IPS-20b (cell line): ENCODE data around the gene SPATA46.

Source experiments
- H3K27ac ChIP-seq: one replicate; pipeline ENCODE4 v1.5.1; 2013; ENCODE audit warnings: low read length
- H3K27me3 ChIP-seq: 2 replicates; pipeline ENCODE4 v1.6.1; 2013; ENCODE audit warnings: mild to moderate bottlenecking, low read length, inconsistent platforms; ENCODE audit not compliant: insufficient read depth
- H3K36me3 ChIP-seq: 2 replicates; pipeline ENCODE4 v1.6.1; 2013; ENCODE audit warnings: low read depth, mild to moderate bottlenecking, inconsistent platforms, low read length, moderate library complexity; ENCODE audit not compliant: insufficient read depth
- H3K4me1 ChIP-seq: 2 replicates; pipeline ENCODE4 v1.6.1; 2013; ENCODE audit warnings: mild to moderate bottlenecking, control low read depth, inconsistent platforms, low read length, moderate library complexity; ENCODE audit not compliant: insufficient read depth
- H3K4me3 ChIP-seq: 2 replicates; pipeline ENCODE4 v1.5.1; 2013; ENCODE audit warnings: mild to moderate bottlenecking, low read length, inconsistent platforms
- H3K9ac ChIP-seq: 2 replicates; pipeline ENCODE4 v1.6.1; 2013; ENCODE audit warnings: low read depth, mild to moderate bottlenecking, inconsistent platforms, low read length, moderate library complexity
- H3K9me3 ChIP-seq: 2 replicates; pipeline ENCODE4 v1.6.1; 2013; ENCODE audit warnings: mild to moderate bottlenecking, low read depth, low read length, inconsistent platforms; ENCODE audit not compliant: insufficient read depth

The SPATA46 gene

DNA sequence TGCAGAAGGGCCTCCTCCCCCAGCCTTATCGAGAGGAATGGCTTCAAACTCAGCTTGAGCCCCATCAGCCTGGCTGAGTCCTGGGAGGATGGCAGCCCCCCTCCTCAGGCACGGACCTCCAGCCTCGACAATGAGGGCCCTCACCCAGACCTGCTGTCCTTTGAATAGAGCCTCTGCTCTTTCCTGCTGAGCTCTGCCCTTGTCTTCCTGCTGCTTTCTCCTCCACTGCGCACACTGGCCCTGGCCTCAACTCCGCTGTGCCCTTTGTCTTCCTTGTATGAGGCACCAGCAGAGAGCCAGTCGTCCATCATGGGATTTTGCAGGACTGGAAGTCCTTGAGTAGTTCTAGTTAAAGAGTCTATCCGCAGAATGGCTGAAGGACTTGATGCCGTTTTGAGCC, 6.9 kb upstream of the SPATA46 start:
- peaks cover 12% of the 10 kb centered on the region for H3K36me3 ChIP-seq
- no peak overlapping the region for H3K9ac ChIP-seq
- no peaks in the 10 kb centered on the region for H3K9me3 ChIP-seq
- H3K4me1 ChIP-seq: no peaks in the 10 kb centered on the region
- H3K4me3 ChIP-seq: no peak overlapping the region
- no peaks in the 10 kb centered on the region for H3K27me3 ChIP-seq
- no peak overlapping the region for H3K27ac ChIP-seq

DNA sequence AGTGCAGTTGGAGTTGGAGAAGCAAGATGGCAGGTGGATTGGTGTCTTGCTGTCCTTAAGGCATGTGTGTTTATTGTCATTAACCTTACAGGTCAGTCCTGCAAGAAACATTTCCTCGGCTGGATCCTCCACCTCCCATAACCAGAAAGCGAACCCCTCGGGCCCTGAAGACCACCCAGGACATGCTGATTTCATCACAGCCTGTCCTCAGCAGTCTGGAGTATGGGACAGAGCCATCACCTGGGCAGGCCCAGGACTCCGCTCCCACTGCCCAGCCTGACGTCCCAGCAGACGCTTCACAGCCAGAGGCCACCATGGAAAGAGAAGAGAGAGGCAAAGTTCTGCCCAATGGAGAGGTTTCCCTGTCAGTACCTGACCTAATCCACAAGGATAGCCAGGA, 6.4 kb upstream of the SPATA46 start:
- H3K36me3 ChIP-seq: peaks cover 12% of the 10 kb centered on the region
- H3K9me3 ChIP-seq: no peaks in the 10 kb centered on the region
- H3K9ac ChIP-seq: no peak overlapping the region
- no peaks in the 10 kb centered on the region for H3K4me1 ChIP-seq
- no peaks in the 10 kb centered on the region for H3K27me3 ChIP-seq
- no peak overlapping the region for H3K27ac ChIP-seq
- H3K4me3 ChIP-seq: no peak overlapping the region

DNA sequence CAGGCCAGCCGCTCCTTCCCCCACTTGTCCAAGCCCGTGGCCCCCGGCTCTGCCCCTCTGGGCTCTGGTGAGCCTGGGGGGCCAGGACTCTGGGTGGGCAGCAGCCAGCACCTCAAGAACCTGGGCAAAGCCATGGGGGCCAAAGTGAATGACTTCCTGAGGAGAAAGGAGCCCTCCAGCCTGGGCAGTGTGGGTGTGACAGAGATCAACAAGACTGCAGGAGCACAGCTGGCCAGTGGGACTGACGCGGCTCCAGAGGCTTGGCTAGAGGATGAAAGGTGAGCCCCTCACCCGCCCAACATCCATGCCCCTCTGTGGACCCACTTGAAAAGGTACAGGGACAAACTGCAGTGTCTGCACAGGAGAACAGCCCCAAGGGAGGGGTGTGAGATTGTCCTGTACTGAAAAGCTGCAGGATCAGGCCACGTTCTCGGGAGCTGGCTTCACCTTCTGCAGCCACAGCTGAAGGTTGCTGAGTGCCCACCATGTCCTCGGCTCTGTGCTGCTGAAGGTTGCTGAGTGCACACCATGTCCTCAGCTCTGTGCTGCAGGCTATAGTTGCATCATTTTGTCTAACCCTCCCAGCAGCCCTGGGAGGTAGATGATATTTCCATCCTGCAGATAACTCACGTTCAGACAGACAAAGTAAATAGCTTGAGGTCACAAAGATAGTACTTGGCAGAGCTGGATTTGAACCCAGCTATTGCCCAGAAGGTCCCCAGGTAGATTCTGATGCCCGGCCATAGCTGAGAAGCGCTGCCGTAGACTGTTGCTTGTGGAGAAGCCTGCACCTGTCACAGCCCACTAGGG, 5.5 kb upstream of the SPATA46 start:
- Histone ChIP-seq H3K4me1 (no peaks in the 10 kb centered on the region), H3K27me3 (no peaks in the 10 kb centered on the region), H3K9me3 (no peaks in the 10 kb centered on the region), H3K9ac (no peak overlapping the region), H3K27ac (no peak overlapping the region), H3K4me3 (no peak overlapping the region), H3K36me3 (peaks cover 12% of the 10 kb centered on the region)

DNA sequence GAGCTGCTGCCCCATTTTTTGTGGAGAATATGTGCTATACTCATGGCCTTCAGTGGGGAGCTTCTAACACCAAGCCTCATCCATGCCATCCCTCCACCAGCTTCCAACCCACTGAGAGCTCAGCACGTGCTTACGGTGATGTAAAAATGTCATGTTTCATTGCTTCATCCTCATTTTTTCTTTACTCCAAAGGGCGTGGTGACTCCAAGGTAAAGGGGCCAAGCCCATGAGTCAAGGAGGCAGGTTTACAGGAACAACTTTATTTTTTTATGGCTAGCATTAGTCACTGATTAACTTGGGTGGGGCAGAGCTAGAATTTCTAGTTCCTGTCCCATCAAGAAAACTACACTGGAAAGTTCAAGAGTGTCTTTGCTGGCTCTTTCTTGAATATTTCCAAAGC, 4.7 kb upstream of the SPATA46 start, which contains the start of gene C1orf226:
C1orf226 (plus strand) TSS at position 346 of the 400 bp plus-strand sequence. CDS start 174 bp downstream, outside the sequence.
- Histone ChIP-seq H3K4me3 (no peak within 1 kb of the TSS), H3K27ac (no peak within 1 kb of the TSS), H3K36me3 (peaks cover 12% of the 10 kb centered on the region), H3K4me1 (no peaks in the 10 kb centered on the region), H3K27me3 (no peaks in the 10 kb centered on the region), H3K9me3 (no peaks in the 10 kb centered on the region), H3K9ac (no peak within 1 kb of the TSS)

DNA sequence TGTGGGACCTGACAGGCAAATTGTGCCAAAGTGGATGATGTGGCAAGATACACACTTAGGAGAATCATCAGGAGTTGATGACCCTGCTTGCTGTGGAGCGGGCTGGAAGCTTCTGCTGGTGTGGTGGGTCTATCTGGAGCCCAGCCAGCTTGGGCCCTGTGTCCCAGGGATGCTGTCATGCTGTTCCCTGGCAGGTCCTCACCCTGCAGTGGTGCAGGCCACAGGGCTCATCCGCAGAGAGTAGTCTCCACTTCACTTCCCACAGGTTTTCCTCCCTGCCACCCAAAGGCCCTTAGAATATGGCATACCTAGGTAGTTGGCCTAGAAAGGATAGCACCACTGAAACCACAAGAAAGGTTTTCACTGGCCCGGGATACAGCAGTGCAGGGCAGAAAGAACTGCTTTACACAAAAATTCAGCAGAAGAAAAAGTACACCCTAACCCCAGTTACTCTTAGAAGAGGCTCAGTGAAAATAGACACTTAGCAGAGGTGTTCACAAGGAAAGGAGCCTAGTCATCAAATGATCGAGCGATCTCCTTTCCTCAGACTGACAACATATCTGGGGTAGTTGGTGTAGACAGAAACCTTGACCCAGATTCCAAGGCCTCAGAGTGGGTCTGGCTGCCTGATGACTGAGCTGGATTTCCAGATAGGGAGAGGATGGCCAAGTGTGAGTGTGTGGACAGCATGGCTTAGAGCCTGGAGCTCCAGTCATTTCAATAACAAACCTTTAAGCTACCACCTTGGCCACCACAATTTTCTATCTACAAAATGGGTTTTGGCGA, 3.6 kb upstream of the SPATA46 start:
- peaks cover 12% of the 10 kb centered on the region for H3K36me3 ChIP-seq
- H3K9me3 ChIP-seq: no peaks in the 10 kb centered on the region
- no peaks in the 10 kb centered on the region for H3K27me3 ChIP-seq
- H3K4me1 ChIP-seq: no peaks in the 10 kb centered on the region
- H3K27ac ChIP-seq: no peak overlapping the region
- H3K4me3 ChIP-seq: no peak overlapping the region
- H3K9ac ChIP-seq: no peak overlapping the region

DNA sequence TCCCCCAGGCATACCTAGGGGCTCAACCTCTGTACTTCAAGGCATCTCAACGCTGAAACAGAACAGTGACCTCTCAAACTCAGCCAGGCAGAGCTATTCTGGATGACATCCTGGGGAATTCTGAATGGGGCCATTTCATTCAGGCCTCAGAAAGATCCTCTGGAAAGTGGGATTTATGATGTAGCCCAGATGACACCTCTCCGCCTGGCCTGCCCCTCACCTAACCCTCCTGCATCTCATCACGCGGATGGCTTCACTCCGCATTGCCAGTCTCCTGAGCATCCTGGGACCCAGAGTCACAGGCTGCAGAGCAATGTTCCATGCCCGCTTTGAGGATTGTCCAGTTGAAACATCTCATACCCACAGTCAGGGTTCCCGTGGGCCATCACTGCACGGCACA, 1.2 kb downstream of the SPATA46 start:
- H3K36me3 ChIP-seq: no peaks in the 10 kb centered on the region
- H3K9ac ChIP-seq: no peak overlapping the region
- no peak overlapping the region for H3K4me3 ChIP-seq
- H3K4me1 ChIP-seq: no peaks in the 10 kb centered on the region
- H3K9me3 ChIP-seq: no peaks in the 10 kb centered on the region
- no peak overlapping the region for H3K27ac ChIP-seq
- H3K27me3 ChIP-seq: no peaks in the 10 kb centered on the region

DNA sequence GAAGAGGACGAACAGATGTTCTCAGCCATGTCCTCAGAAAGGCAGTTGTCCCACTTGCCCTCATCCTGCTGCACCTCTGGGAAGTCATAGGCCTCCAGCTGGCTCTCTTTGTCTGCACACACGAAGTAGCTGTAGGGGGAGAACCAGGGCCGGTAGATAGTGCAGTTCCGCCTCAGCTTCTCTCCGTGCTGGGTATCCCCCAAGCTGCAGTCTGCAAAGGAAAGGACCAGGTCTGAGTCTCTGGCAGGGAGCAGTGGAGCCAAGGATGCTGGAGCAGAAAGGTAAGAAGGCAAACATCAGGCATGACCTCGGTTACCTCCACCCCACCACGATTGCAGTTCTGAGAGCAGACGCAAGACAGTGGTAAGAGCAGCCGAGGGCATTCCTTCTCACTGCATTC, 2.2 kb downstream of the SPATA46 start:
- no peaks in the 10 kb centered on the region for H3K36me3 ChIP-seq
- no peak overlapping the region for H3K9ac ChIP-seq
- H3K4me1 ChIP-seq: no peaks in the 10 kb centered on the region
- H3K9me3 ChIP-seq: no peaks in the 10 kb centered on the region
- H3K4me3 ChIP-seq: no peak overlapping the region
- no peak overlapping the region for H3K27ac ChIP-seq
- no peaks in the 10 kb centered on the region for H3K27me3 ChIP-seq

DNA sequence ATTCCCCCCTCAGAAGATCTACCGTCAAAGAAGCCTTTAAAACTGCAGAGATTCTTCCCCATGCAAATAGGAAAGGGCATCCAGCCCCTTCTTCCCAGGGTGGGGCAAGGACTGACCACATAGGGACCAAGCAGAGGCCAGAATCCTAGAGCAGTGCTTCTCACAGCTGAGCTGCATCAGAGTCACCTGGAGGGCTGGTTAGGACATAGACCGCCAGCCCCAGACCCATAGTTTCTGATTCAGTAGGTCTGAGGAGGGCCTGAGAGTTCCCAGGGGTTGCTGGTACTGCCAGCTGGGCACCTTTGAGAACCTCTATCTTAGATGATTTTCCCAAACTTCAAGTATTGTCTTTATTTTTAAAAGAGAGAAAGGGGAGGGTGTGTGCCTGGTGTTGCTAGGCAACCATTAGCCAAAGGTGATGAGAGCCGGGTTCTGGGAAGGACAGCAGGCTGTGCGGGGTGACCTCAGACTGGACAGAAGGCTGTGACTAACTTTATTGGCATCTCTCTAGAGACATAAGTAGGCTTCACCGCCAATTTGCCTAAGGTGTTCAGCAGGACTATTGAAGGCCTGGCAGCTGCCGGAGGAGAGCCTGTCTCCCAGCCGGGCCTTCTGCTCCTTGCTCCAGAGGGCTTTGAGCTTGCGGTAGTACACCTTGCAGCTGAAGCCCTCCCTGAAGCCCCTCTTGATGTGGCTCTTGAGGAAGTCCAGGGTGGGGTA, 3.0 kb downstream of the SPATA46 start:
- H3K36me3 ChIP-seq: peaks cover 1% of the 10 kb centered on the region; the same call in 1 of the 2 replicates
- no peaks in the 10 kb centered on the region for H3K4me1 ChIP-seq
- no peak overlapping the region for H3K9ac ChIP-seq
- H3K9me3 ChIP-seq: no peaks in the 10 kb centered on the region
- no peak overlapping the region for H3K27ac ChIP-seq
- no peak overlapping the region for H3K4me3 ChIP-seq
- no peaks in the 10 kb centered on the region for H3K27me3 ChIP-seq

DNA sequence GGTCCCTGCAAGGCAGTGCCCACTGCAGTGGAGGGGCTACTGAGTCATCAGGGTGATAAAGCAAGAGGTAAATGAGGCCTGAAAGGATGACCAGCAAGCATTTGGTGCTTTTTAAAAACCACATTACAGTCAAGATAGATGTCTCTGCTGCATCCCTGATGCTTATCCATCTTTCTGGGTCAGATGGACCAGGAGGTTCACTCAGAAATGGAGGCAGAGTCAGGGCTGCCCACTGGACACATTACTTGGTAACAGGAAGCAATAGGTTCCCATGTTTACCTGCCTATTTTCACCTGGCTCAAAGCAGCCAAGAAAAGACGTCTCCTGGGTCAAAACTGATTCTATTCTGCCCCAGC, 3.6 kb downstream of the SPATA46 start:
- Histone ChIP-seq H3K36me3 (peaks cover 7% of the 10 kb centered on the region; the same call in 1 of the 2 replicates), H3K4me1 (no peaks in the 10 kb centered on the region), H3K27me3 (no peaks in the 10 kb centered on the region), H3K4me3 (no peak overlapping the region), H3K9ac (no peak overlapping the region), H3K9me3 (no peaks in the 10 kb centered on the region), H3K27ac (no peak overlapping the region)

DNA sequence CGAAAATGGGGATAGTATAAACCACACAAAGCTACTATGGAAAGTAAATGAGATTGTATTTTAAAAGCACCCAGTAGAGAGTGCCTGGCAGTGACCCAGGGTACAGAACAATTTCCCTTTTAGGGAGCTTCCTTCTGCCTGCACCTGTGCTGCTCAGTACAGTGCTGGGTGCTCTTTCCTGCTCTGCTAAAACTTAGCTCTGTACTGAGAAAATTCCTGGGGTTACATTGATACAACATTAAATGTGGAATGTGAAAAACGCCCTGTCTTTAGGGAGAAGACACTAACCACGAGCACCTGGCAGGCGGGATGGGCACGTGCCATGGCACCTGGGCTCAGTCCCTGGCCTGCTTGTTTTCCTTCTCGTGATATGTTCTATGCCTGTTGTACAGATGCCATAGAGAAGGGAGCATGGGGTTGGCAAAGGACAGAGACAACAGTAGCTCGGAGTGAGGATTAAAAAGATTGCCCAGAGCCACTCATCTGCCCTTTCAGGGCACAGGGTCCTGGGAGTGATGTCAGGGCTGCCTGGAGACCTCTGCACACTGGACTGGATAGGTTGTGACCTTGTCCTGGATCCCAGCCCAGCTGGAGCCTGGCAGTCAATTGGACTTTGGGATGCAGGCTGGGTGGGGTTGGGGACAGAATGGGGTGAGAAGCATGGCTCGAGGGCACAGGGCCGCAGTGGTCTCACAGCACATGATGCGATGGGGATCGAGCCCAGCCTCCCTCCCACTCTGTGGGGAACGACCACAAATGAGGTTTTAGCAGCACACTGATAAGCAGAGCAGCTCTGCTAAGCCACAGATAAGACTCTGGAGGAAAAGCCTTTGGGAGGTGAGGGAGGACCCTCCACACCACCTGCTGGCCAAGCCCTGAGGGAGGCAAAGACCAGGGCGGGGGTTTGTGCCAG, 4.2 kb downstream of the SPATA46 start:
- no peak overlapping the region for H3K27ac ChIP-seq
- H3K9me3 ChIP-seq: no peaks in the 10 kb centered on the region
- no peaks in the 10 kb centered on the region for H3K27me3 ChIP-seq
- peaks cover 7% of the 10 kb centered on the region; the same call in 1 of the 2 replicates for H3K36me3 ChIP-seq
- no peak overlapping the region for H3K4me3 ChIP-seq
- no peaks in the 10 kb centered on the region for H3K4me1 ChIP-seq
- no peak overlapping the region for H3K9ac ChIP-seq

DNA sequence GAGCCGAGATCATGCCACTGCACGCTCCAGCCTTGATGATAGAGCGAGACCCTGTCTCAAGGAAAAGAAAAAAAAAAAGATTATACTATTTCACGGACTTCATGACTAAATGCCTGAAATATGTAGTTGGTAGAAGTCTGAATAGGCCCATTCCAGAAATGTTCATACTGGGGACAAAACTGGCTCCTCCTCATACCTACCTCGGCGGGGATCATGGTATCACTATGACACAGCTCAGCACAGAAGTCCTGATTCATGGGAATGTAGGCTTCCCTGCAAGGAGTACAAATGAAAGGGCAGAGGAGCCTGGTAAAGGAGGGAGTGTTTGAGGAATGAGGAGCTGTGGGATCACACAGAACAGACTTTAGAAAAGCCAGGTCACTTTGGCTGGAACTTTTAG, 5.0 kb downstream of the SPATA46 start:
- Histone ChIP-seq H3K9ac (no peak overlapping the region), H3K4me3 (no peak overlapping the region), H3K36me3 (peaks cover 7% of the 10 kb centered on the region; the same call in 1 of the 2 replicates), H3K9me3 (no peaks in the 10 kb centered on the region), H3K27me3 (no peaks in the 10 kb centered on the region), H3K27ac (no peak overlapping the region), H3K4me1 (no peaks in the 10 kb centered on the region)
